ENCODE measurements around the gene POLDIP2. TPM values are rescaled to one million over a fixed set of nuclear protein-coding genes. Genes with fewer than 3 reads are reported as not detected.
A peak's percentile ranks its signal among the peaks of the same experiment; 100 is the strongest.

POLDIP2 gene
- total RNA-seq, 1 experiment from 2014 or later, result 82.7 TPM

GRCh38 chr17:28357901-28358197 is 522 bp upstream of the POLDIP2 start:
- Mint-ChIP-seq H3K4me3 (ENCODE audit: low read depth, unreplicated experiment) (peak overlapping the region; percentile 91), H3K36me3 (ENCODE audit: insufficient read depth, unreplicated experiment) (peaks cover 38% of the 10 kb centered on the region), H3K4me1 (ENCODE audit: low read depth, unreplicated experiment) (peaks cover 13% of the 10 kb centered on the region), H3K27me3 (ENCODE audit: unreplicated experiment) (no peaks in the 10 kb centered on the region), H3K9me3 (ENCODE audit: low read depth, unreplicated experiment) (no peaks in the 10 kb centered on the region), H3K27ac (ENCODE audit: unreplicated experiment) (peak overlapping the region; percentile 87)
- CTCF ChIA-PET, result interaction anchor here (1.7 to 2.6 kb wide), 3 partner anchors 11 to 59 kb away, joined by 4 to 10 read pairs (median 9); partner anchors contain the start of genes IFT20 and TNFAIP1
- DNase-seq, result no peak
- BruUV-seq (replicated peaks), result TSS peak; percentile 74
- intact Hi-C loops (cut with micrococcal nuclease; ENCODE audit: unreplicated experiment), result no loop called here
- no peak for TF ChIP-seq CTCF (IDR thresholded peaks at IDR 0.05; ENCODE audit: unreplicated experiment)

GRCh38 chr17:28350271-28350670 is 7.1 kb downstream of the POLDIP2 start:
- TF ChIP-seq CTCF (IDR thresholded peaks at IDR 0.05; ENCODE audit: unreplicated experiment), result no peak
- no peak for DNase-seq
- H3K27me3 Mint-ChIP-seq (ENCODE audit: unreplicated experiment), result no peaks in the 10 kb centered on the region
- CTCF ChIA-PET, result no interaction called here
- no peak overlapping the region for H3K27ac Mint-ChIP-seq (ENCODE audit: unreplicated experiment)
- H3K4me1 Mint-ChIP-seq (ENCODE audit: low read depth, unreplicated experiment), result peaks cover 21% of the 10 kb centered on the region
- BruUV-seq (replicated peaks), result no TSS peak
- no peaks in the 10 kb centered on the region for H3K9me3 Mint-ChIP-seq (ENCODE audit: low read depth, unreplicated experiment)
- peaks cover 48% of the 10 kb centered on the region for H3K36me3 Mint-ChIP-seq (ENCODE audit: insufficient read depth, unreplicated experiment)
- H3K4me3 Mint-ChIP-seq (ENCODE audit: low read depth, unreplicated experiment), result no peak overlapping the region
- intact Hi-C loops (cut with micrococcal nuclease; ENCODE audit: unreplicated experiment), result no loop called here

- TF ChIP-seq CTCF (IDR thresholded peaks at IDR 0.05; ENCODE audit: unreplicated experiment), result no peak
- Mint-ChIP-seq H3K27me3 (ENCODE audit: unreplicated experiment) (no peaks in the 10 kb centered on the region), H3K9me3 (ENCODE audit: low read depth, unreplicated experiment) (no peaks in the 10 kb centered on the region), H3K36me3 (ENCODE audit: insufficient read depth, unreplicated experiment) (peaks cover 55% of the 10 kb centered on the region), H3K4me1 (ENCODE audit: low read depth, unreplicated experiment) (peaks cover 21% of the 10 kb centered on the region), H3K27ac (ENCODE audit: unreplicated experiment) (no peak overlapping the region), H3K4me3 (ENCODE audit: low read depth, unreplicated experiment) (no peak overlapping the region)
- no TSS peak for BruUV-seq (replicated peaks)
- DNase-seq, result no peak
- intact Hi-C loops (cut with micrococcal nuclease; ENCODE audit: unreplicated experiment), result no loop called here
- CTCF ChIA-PET, result no interaction called here
Observed at GRCh38 chr17:28348979-28349378, 8.3 kb downstream of the POLDIP2 start.

GRCh38 chr17:28347261-28347891 is 10.0 kb downstream of the POLDIP2 start:
- Mint-ChIP-seq H3K4me3 (ENCODE audit: low read depth, unreplicated experiment) (no peak overlapping the region), H3K36me3 (ENCODE audit: insufficient read depth, unreplicated experiment) (peaks cover 58% of the 10 kb centered on the region), H3K4me1 (ENCODE audit: low read depth, unreplicated experiment) (peaks cover 21% of the 10 kb centered on the region), H3K9me3 (ENCODE audit: low read depth, unreplicated experiment) (no peaks in the 10 kb centered on the region), H3K27ac (ENCODE audit: unreplicated experiment) (peak overlapping the region; percentile 82), H3K27me3 (ENCODE audit: unreplicated experiment) (no peaks in the 10 kb centered on the region)
- CTCF ChIA-PET, result interaction anchor here (1.0 to 2.0 kb wide), 4 partner anchors 10 to 96 kb away, joined by 3 to 9 read pairs (median 6); partner anchors contain the start of genes POLDIP2 and TNFAIP1
- DNase-seq, result peak; percentile 63
- no peak for TF ChIP-seq CTCF (IDR thresholded peaks at IDR 0.05; ENCODE audit: unreplicated experiment)
- BruUV-seq (replicated peaks), result TSS peak; percentile 34
- intact Hi-C loops (cut with micrococcal nuclease; ENCODE audit: unreplicated experiment), result no loop called here

Data from Calu3 (cell line).